ENCODE data around the gene LGI1.
"Not testable (repeated sequence)": the region's sequence is repeated elsewhere in the genome, so short reads cannot be mapped to it uniquely, and the experiment has no call there.

Gene LGI1

GRCh38 chr10:93807371-93807770 lies 49.6 kb downstream of the LGI1 start:
- DNase-seq (ENCODE audit: low read depth in 3 of 3), result no peak

DNA sequence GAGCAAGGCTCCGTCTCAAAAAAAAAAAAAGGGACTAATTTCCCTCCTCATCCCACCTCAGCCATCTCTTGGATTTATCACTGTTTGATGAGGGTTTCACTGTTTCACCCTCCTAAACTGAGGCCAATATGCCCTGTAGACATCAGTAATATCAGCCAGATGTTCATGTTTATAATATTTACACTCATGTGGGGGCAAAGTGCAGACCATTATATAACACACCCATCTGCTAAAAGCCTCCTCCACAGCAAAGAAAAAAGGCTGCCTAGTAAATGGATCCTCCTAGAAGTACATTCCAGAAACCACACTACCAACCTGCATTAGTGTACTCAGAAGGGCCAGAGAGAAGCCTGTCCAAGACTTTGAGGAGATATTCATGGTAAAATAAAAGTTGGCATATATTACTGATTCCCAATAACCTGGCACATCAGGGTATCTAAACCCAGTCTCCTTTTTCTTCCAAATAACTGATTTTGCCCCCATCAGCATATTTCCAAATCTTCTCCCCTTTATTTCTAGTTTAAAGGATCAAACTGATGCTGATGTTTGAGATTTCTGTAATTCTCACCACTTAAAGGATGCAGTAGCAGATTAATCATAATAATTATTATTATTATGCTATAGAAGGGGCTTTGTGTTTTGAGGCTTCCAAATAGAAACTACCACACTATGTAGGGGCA lies 55.1 kb downstream of the LGI1 start:
- DNase-seq (ENCODE audit: low read depth in 3 of 3), result no peak

- peak in 1 of 3 experiments; percentile 6 for DNase-seq (ENCODE audit: low read depth in 3 of 3)
Measured at GRCh38 chr10:93813507-93814465, 56.0 kb downstream of the LGI1 start.

DNA sequence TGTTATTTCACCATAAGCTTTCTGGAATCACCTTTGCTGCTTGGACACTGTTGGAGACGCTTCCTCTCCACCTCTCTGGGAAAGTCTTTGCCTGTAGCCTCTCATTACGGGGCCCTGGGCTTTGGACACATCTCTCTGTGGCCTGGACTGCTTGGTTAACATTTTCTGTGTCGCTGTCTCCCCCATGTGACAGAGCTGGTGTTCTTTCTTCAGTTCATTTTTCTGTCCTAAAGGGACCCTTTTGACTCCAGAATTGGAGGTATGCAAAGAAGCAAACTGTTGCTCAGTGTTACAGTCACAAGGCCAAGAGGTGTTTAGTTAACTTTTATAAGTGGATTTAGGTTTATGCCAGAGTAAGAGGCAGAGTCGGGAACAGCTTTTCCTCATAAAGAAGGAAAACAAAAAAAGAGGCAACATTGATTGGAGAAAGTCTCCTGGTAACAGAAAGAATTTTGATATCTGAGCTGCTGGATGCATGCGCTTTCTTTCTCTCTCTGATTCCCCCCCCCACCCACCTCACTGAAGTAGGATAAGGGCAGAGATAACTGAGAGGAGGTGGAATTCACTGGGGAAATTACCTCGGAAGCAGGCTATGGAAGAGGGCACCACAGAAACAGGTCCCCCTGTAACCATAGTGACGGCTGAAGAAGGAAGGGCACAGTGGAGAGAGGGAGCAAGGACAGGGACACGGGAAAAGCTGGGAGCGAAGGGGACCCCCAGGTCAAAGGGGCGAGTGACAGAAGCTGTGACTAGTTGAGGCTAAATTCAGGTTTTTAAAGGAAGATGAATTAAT lies 57.8 kb downstream of the LGI1 start:
- DNase-seq (ENCODE audit: low read depth in 3 of 3), result no peak

GRCh38 chr10:93816123-93816747 lies 58.5 kb downstream of the LGI1 start:
- peak in 2 of 3 experiments; percentile 3 to 6 for DNase-seq (ENCODE audit: low read depth in 3 of 3)

GRCh38 chr10:93818086-93818485 lies 60.4 kb downstream of the LGI1 start:
- no peak for DNase-seq (ENCODE audit: low read depth in 3 of 3)

DNA sequence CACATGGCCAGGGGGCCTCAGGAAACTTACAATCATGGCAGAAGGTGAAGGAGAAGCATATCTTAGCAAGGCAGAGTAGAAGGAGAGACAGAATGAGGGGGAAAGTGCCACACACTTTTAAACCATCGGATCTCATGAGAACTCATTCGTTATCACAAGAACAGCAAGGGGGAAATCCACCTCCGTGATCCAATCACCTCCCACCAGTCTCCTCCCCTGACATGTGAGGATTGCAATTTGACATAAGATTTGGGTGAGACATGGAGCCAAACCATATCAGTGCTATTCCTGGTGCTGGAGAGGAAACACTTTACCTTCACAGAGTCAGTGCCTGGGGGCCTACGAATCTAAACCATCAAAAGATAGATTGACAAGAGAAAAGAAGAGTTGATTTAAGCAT lies 61.8 kb downstream of the LGI1 start:
- no peak for DNase-seq (ENCODE audit: low read depth in 3 of 3)

- no peak for DNase-seq (ENCODE audit: low read depth in 3 of 3)
Measured at GRCh38 chr10:93820434-93820833, 62.7 kb downstream of the LGI1 start.

- no peak for DNase-seq (ENCODE audit: low read depth in 3 of 3)
Measured at GRCh38 chr10:93821051-93821772, 63.5 kb downstream of the LGI1 start.

DNA sequence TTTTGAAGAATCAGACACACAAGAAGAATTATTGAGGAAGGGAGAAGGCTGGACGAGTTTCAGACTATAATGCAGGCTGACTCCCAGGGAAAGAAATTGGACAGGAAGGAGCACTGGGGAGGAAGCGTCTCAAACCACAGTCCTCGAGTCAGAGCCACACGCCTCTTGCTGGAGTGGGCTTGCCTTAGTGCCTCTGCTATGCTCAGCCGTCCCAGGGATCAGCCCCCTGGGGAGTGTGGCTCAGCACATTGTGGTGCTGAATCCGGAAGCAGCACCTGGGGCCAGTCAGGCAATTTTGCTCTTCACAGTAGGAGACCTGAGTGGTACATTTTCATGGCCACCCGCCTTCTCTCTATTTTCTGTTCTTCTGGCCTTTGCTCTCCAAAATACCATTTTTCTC lies 68.6 kb downstream of the LGI1 start:
- DNase-seq (ENCODE audit: low read depth in 3 of 3), result no peak

DNA sequence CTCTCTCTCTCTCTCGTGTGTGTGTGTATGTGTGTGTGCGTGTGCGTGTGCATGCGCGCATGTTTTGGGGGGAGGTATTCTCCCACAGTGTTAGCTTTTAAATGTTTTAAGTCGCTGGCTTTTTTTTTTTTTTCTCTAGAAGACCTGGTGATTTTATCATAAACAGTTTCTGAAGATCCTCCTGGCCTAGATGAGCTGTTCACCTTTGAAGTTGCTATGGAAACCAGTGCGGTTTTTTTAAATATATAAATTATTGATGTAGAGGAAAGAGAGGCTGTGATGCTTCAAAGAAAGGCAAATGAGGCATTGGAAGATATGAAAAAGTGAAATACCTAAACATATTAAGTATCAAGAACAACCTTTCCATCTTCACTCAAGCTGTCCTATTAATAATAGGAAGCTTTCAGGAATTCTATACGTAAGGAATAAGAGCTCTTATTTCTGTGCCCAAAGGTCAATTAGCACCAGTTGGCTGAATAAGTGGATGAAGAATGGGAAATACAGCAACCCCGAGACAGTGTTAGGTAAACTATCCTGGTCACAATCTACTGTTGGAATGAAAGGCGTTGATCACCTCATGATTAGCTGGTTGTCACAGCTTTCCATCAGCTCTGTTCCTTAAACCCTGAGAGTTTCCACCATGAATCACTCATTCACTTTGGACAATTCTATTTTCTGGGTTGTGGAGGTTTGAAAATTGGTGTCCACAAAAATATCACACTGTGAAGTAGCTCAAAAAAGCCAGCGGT lies 69.5 kb downstream of the LGI1 start:
- no peak for DNase-seq (ENCODE audit: low read depth in 3 of 3)

DNA sequence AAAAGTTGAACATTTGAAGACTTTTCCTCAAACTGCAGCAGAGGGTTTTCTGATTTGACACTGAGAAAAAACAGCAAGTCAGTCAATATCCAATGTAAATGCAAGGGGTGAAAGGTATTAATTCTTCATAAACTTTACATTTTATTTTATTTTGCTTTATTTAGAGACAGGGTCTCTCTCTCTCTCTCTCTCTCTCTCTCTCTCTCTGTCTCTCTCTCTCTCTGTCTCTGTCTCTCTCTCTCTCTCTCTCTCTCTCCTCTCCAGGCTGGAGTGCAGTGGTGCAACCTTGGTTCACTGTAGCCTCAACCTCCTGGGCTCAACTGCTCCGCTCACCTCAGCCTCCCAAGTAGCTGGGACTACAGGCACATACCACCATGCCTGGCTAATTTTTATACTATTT lies 73.3 kb downstream of the LGI1 start:
- not testable (repeated sequence) for DNase-seq (ENCODE audit: low read depth in 3 of 3)

- no peak for DNase-seq (ENCODE audit: low read depth in 3 of 3)
Measured at GRCh38 chr10:93835770-93836169, 78.0 kb downstream of the LGI1 start.

DNA sequence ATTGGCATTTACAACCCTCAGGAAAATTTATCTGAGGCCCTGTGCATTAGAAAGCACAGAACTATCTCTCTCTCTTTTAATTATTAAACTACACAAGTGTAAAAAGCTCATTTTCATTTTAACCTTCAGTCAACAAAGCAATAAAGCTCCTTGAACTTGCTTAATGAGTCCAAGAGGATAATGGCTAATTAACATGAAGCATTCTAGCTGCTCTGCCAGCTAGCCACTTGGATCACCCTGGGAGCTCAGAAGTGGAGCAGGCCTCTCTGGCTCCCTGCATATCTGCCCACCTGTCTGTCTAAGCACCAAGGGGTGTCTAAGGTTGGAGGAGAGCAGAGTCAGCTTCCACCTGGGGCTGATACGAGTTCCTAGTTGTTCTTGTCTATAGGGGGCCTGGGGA lies 80.1 kb downstream of the LGI1 start:
- no peak for DNase-seq (ENCODE audit: low read depth in 3 of 3)

DNA sequence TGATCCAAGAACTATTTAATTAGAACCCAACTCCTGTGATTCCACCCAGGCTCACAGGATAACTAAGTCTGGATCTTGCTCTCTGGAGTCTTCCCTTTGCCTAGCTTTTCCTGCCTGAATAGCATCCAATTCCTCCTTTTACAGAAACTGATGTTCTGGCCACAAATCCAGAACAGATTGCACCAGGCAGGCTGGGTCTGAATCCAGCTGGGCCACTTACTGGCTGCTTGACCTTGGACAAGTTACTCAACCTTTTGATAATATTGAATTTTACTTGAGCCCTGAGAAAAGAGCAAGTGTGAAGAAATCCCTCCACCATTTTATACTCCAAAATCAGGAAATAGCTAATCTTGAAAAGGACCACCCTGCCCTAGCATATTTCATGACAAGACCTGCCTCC lies 80.5 kb downstream of the LGI1 start:
- DNase-seq (ENCODE audit: low read depth in 3 of 3), result no peak

- no peak for DNase-seq (ENCODE audit: low read depth in 3 of 3)
Measured at GRCh38 chr10:93841961-93842360, 84.2 kb downstream of the LGI1 start.

- no peak for DNase-seq (ENCODE audit: low read depth in 3 of 3)
Measured at GRCh38 chr10:93844979-93845626, 87.4 kb downstream of the LGI1 start.
